ENCODE measurements around the gene CIZ1. TPM values are rescaled to one million over a fixed set of nuclear protein-coding genes. Genes with fewer than 3 reads are reported as not detected.

Gene CIZ1
- total and polyA plus RNA-seq, 9 of the 15 experiments (the other 6 are each of a cell fraction or from before 2014, with no cell fraction given): 6.6 to 329 (median 87.8) TPM

- no peaks in the 10 kb centered on the region for H3K27me3 ChIP-seq (ENCODE audit: control insufficient read depth in 2 of 2, insufficient read depth in 2 of 2, low read length in 2 of 2)
- H3K4me1 ChIP-seq (replicated peaks in 1 of 2; ENCODE audit: control insufficient read depth in 2 of 2, insufficient read depth in 2 of 2, low read length in 2 of 2): peaks cover 10 to 22% of the 10 kb centered on the region in 2 experiments; a peak in 4 of 5 replicates
- H3K4me2 ChIP-seq (ENCODE audit: insufficient read depth, low read length): no peak overlapping the region
- POLR2A ChIA-PET: interaction anchor here (0.5 to 2.5 kb wide), 13 partner anchors 9 to 823 kb away, joined by 3 to 11 read pairs (median 3); partner anchors contain the start of gene BBLN
- peaks cover 84% of the 10 kb centered on the region for H3K36me3 ChIP-seq (ENCODE audit: control insufficient read depth, insufficient read depth, low read length)
- CTCF ChIA-PET (ENCODE audit: low intra/inter-chr PET ratio): no interaction called here
- intact Hi-C loops (cut with micrococcal nuclease) (no loop called here), in situ Hi-C loops (cut with MboI) (no loop called here)
- H3K27ac ChIP-seq (ENCODE audit: extremely low read depth, low read depth, low read length): no peak overlapping the region
- H3K9me1 ChIP-seq (ENCODE audit: control insufficient read depth, insufficient read depth, low read length): peaks cover 7% of the 10 kb centered on the region
- BruUV-seq (replicated peaks): no TSS peak
- DNase-seq (ENCODE audit: extremely low read depth in 1 of 4, low spot score in 3 of 4) (no peak), ATAC-seq (peak; percentile 9), FAIRE-seq (no peak)
- peak overlapping the region in 1 of 2 experiments; percentile 5; a peak in 1 of 4 replicates for H3K9ac ChIP-seq (ENCODE audit: insufficient read depth in 1 of 2, low read depth in 2 of 2, low read length in 2 of 2)
- H2AFZ ChIP-seq (ENCODE audit: low read depth, low read length): no peak overlapping the region
- H3K4me3 ChIP-seq: no peak overlapping the region
- no peaks in the 10 kb centered on the region; the same call in 1 of the 3 replicates for H3K79me2 ChIP-seq (ENCODE audit: control insufficient read depth, insufficient read depth, low read length)
- peaks cover 8% of the 10 kb centered on the region; the same call in 1 of the 2 replicates for H4K20me1 ChIP-seq (replicated peaks; ENCODE audit: control insufficient read depth, insufficient read depth, low read length)
- 89% methylated on average over 12 of the region's 12 CpGs for WGBS (ENCODE audit: insufficient coverage, low coverage, missing lambda C conversion rate)
- no peaks in the 10 kb centered on the region for H3K9me3 ChIP-seq (replicated peaks; ENCODE audit: control insufficient read depth, insufficient read depth, low read depth, low read length)
- TF ChIP-seq RBFOX2 (IDR thresholded peaks at IDR 0.05; ENCODE audit: low read depth, low read length): peak; percentile 46; the same call in 1 of the 2 replicates
- TF ChIP-seq, protein P1, sequence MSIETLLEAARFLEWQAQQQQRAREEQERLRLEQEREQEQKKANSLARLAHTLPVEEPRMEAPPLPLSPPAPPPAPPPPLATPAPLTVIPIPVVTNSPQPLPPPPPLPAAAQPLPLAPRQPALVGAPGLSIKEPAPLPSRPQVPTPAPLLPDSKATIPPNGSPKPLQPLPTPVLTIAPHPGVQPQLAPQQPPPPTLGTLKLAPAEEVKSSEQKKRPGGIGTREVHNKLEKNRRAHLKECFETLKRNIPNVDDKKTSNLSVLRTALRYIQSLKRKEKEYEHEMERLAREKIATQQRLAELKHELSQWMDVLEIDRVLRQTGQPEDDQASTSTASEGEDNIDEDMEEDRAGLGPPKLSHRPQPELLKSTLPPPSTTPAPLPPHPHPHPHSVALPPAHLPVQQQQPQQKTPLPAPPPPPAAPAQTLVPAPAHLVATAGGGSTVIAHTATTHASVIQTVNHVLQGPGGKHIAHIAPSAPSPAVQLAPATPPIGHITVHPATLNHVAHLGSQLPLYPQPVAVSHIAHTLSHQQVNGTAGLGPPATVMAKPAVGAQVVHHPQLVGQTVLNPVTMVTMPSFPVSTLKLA (conservative IDR thresholded peaks at IDR 0.05): no peak
Measured at GRCh38 chr9:128182893-128183588, 8.3 kb downstream of the CIZ1 start.

Data from K562 (cell line).